Ascending aorta (tissue), 2 donors: Measurements from ENCODE around the gene ODF2. TPM values are rescaled to one million over a fixed set of nuclear protein-coding genes. Genes with fewer than 3 reads are reported as not detected.

Experiments used
- DNase-seq, 2 donors: peaks; one replicate each; pipeline ENCODE4 v3.0.0-alpha.2; 2019; ENCODE audit warnings: low spot score in 2 of 2
- H3K27ac ChIP-seq, 2 donors: fragments of 200-600 bp; sonication (generic); one replicate each; pipeline ENCODE4 v1.5.1; 2016 to 2017; ENCODE audit warnings: mild to moderate bottlenecking in 1 of 2
- H3K27me3 ChIP-seq: fragments of 200-600 bp; sonication (generic); one replicate; pipeline ENCODE4 v1.5.1; 2017
- H3K36me3 ChIP-seq, 2 donors: fragments of 200-600 bp; sonication (generic); one replicate each; pipeline ENCODE4 v1.5.1; 2016
- H3K4me1 ChIP-seq, 2 donors: fragments of 200-600 bp; sonication (generic); one replicate each; pipeline ENCODE4 v1.5.1; 2016 to 2017; ENCODE audit warnings: mild to moderate bottlenecking in 1 of 2
- H3K4me3 ChIP-seq, 2 donors: fragments of 200-600 bp; sonication (generic); one replicate each; pipeline ENCODE4 v1.5.1; 2016 to 2017; ENCODE audit warnings: mild to moderate bottlenecking in 1 of 2
- H3K9me3 ChIP-seq, 2 donors: fragments of 200-600 bp; sonication (generic); one replicate each; pipeline ENCODE4 v1.5.1; 2016
- CTCF ChIP-seq, 3 experiments: fragments of 200-600 bp in 2 of 3; fragments of 450-650 bp in 1 of 3; sonication (generic) in 2 of 3; IDR thresholded peaks; one replicate each; pipeline ENCODE4 v1.5.1; 2016 to 2019; ENCODE audit warnings: antibody characterized with exemption in 3 of 3, mild to moderate bottlenecking in 1 of 3, moderate library complexity in 1 of 3
- intact Hi-C: fragments of 100-400 bp; cut with DNase I; formaldehyde crosslinking; loops from one replicate; pipeline ENCODE4 v1.15.1; 2023
- total RNA-seq: library from RNA; depleted of rRNA; stranded (reverse); fragments of >200 nt; gene quantifications from one replicate; pipeline ENCODE4 v1.1.0, GENCODE V29; 2016

Gene ODF2
- total RNA-seq, 1 donor from 2014 or later, result 26.9 TPM

- Histone ChIP-seq H3K27ac (no peak overlapping the region), H3K4me3 (no peak overlapping the region), H3K27me3 (no peaks in the 10 kb centered on the region), H3K36me3 (peaks cover 46 to 80% of the 10 kb centered on the region in 2 donors), H3K4me1 (no peaks in the 10 kb centered on the region), H3K9me3 (no peaks in the 10 kb centered on the region)
- intact Hi-C loops, result no loop called here
- DNase-seq, result no peak
- no peak for TF ChIP-seq CTCF (IDR thresholded peaks at IDR 0.05)
Observed at GRCh38 chr9:128479262-128479661, 23.5 kb downstream of the ODF2 start.

- Histone ChIP-seq H3K27ac (no peak overlapping the region), H3K4me3 (no peak overlapping the region), H3K9me3 (no peaks in the 10 kb centered on the region), H3K4me1 (no peaks in the 10 kb centered on the region), H3K36me3 (peaks cover 56 to 82% of the 10 kb centered on the region in 2 donors), H3K27me3 (no peaks in the 10 kb centered on the region)
- no peak for TF ChIP-seq CTCF (IDR thresholded peaks at IDR 0.05)
- DNase-seq, result no peak
- intact Hi-C loops, result no loop called here
Observed at GRCh38 chr9:128481561-128481960, 25.8 kb downstream of the ODF2 start.

GRCh38 chr9:128482186-128482585 is 26.4 kb downstream of the ODF2 start:
- H3K9me3 ChIP-seq, result no peaks in the 10 kb centered on the region
- DNase-seq, result no peak
- peaks cover 58 to 86% of the 10 kb centered on the region in 2 donors for H3K36me3 ChIP-seq
- H3K4me3 ChIP-seq, result no peak overlapping the region
- H3K27ac ChIP-seq, result no peak overlapping the region
- intact Hi-C loops, result no loop called here
- TF ChIP-seq CTCF (IDR thresholded peaks at IDR 0.05), result no peak
- H3K27me3 ChIP-seq, result no peaks in the 10 kb centered on the region
- H3K4me1 ChIP-seq, result no peaks in the 10 kb centered on the region

- no peaks in the 10 kb centered on the region for H3K27me3 ChIP-seq
- H3K4me3 ChIP-seq, result no peak overlapping the region
- TF ChIP-seq CTCF (IDR thresholded peaks at IDR 0.05), result no peak
- H3K9me3 ChIP-seq, result no peaks in the 10 kb centered on the region
- H3K36me3 ChIP-seq, result peaks cover 59 to 72% of the 10 kb centered on the region in 2 donors
- no peak for DNase-seq
- no peaks in the 10 kb centered on the region for H3K4me1 ChIP-seq
- H3K27ac ChIP-seq, result no peak overlapping the region
- intact Hi-C loops, result no loop called here
Observed at GRCh38 chr9:128484686-128485413, 29.0 kb downstream of the ODF2 start.

GRCh38 chr9:128485414-128485855 is 29.6 kb downstream of the ODF2 start:
- H3K27ac ChIP-seq, result no peak overlapping the region
- no peaks in the 10 kb centered on the region for H3K27me3 ChIP-seq
- H3K36me3 ChIP-seq, result peaks cover 59 to 74% of the 10 kb centered on the region in 2 donors
- DNase-seq, result no peak
- intact Hi-C loops, result no loop called here
- H3K4me1 ChIP-seq, result no peaks in the 10 kb centered on the region
- no peaks in the 10 kb centered on the region for H3K9me3 ChIP-seq
- no peak for TF ChIP-seq CTCF (IDR thresholded peaks at IDR 0.05)
- H3K4me3 ChIP-seq, result no peak overlapping the region
